ENCODE measurements around the gene ARFGAP1. TPM values are rescaled to one million over a fixed set of nuclear protein-coding genes. Genes with fewer than 3 reads are reported as not detected.

ARFGAP1 gene
- total and polyA plus RNA-seq, 5 donors from 2014 or later: 17.9 to 123 (median 21.0) TPM

DNA sequence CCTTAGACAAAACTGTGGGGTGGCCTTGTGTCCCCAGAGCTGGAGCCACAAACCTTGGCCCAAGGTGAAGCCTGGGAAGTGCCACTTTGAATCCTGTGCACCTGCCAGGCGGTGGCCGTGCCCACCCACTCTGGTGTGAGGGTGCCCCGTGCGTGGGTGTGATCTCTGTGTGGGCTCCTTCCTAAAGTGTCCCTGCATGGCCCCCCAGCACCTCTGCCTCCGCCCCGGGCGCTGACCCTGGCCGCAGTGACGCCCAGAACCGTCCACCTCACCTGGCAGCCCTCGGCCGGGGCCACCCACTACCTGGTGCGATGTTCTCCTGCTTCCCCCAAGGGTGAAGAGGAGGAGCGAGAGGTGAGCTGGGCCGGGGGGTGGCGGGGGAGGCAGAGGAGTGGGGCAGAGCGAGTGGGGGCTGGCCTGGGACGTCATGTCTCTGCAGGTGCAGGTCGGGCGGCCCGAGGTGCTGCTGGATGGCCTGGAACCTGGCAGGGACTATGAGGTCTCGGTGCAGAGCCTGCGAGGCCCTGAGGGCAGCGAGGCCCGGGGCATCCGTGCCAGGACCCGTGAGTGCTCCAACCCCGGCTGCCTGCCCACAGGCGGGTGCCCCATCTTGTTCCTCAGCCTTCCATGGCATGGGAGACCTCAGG, 38.7 kb downstream of the ARFGAP1 start:
- Histone ChIP-seq H3K4me3 (ENCODE audit: low read depth, low read length) (no peak overlapping the region), H3K4me1 (ENCODE audit: control insufficient read depth, insufficient read depth, low read length, poor library complexity, severe bottlenecking) (no peaks in the 10 kb centered on the region), H3K27ac (ENCODE audit: insufficient read depth, low read length, poor library complexity, severe bottlenecking) (no peak overlapping the region), H3K27me3 (ENCODE audit: control insufficient read depth, insufficient read depth, low read length) (no peaks in the 10 kb centered on the region), H3K36me3 (ENCODE audit: control insufficient read depth, insufficient read depth, low read length) (no peaks in the 10 kb centered on the region), H3K9me3 (ENCODE audit: control insufficient read depth in 2 of 2, low read length in 2 of 2) (no peaks in the 10 kb centered on the region)
- Mint-ChIP-seq H3K27me3 (no peaks in the 10 kb centered on the region), H3K4me1 (no peaks in the 10 kb centered on the region), H3K27ac (no peak overlapping the region), H3K36me3 (no peaks in the 10 kb centered on the region), H3K9me3 (peaks cover 0 to 1% (median 0%) of the 10 kb centered on the region in 7 donors), H3K4me3 (no peak overlapping the region)
- ATAC-seq (ENCODE audit: low read depth in 2 of 2) (no peak), DNase-seq (no peak)

DNA sequence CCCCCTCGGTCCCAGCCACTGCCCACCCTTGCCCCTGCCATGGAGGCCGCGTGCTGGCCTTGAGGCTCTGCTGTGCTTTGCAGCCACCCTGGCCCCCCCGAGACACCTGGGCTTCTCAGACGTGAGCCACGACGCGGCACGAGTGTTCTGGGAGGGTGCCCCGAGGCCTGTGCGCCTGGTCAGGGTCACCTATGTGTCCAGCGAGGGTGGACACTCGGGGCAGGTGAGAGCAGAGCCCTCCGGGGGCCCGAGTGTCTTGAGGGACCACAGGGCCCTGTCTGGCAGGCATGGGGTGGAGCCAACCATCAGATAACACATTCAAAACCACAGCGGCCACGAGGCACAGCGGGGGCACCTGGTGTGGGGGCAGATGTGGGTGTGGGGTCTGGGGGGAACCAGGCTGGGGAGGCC, 39.2 kb downstream of the ARFGAP1 start:
- Histone ChIP-seq H3K27ac (ENCODE audit: insufficient read depth, low read length, poor library complexity, severe bottlenecking) (no peak overlapping the region), H3K27me3 (ENCODE audit: control insufficient read depth, insufficient read depth, low read length) (no peaks in the 10 kb centered on the region), H3K4me3 (ENCODE audit: low read depth, low read length) (no peak overlapping the region), H3K9me3 (ENCODE audit: control insufficient read depth in 2 of 2, low read length in 2 of 2) (no peaks in the 10 kb centered on the region), H3K4me1 (ENCODE audit: control insufficient read depth, insufficient read depth, low read length, poor library complexity, severe bottlenecking) (no peaks in the 10 kb centered on the region), H3K36me3 (ENCODE audit: control insufficient read depth, insufficient read depth, low read length) (no peaks in the 10 kb centered on the region)
- DNase-seq: no peak
- no peaks in the 10 kb centered on the region for H3K36me3 Mint-ChIP-seq
- peaks cover 0 to 1% (median 0%) of the 10 kb centered on the region in 7 donors for H3K9me3 Mint-ChIP-seq
- ATAC-seq (ENCODE audit: low read depth in 2 of 2): no peak
- no peaks in the 10 kb centered on the region for H3K27me3 Mint-ChIP-seq
- no peak overlapping the region for H3K4me3 Mint-ChIP-seq
- H3K4me1 Mint-ChIP-seq: no peaks in the 10 kb centered on the region
- H3K27ac Mint-ChIP-seq: no peak overlapping the region

DNA sequence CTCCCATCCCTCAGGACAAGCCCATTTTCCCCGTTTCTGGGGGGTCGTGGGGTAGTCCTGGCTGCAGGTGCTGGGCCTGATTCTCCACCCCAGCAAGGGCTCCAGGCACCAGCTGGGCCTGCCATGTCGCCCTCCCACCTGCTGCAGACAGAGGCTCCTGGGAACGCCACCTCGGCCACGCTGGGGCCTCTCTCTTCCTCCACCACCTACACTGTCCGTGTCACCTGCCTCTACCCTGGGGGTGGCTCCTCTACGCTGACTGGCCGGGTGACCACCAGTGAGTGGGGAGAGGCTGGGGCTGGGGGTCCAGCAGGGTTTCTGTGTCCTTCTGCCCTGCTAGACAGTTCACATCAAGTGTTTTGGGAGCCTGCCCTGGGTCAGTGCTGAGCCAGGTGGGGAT, 39.7 kb downstream of the ARFGAP1 start:
- Mint-ChIP-seq H3K36me3 (no peaks in the 10 kb centered on the region), H3K27ac (no peak overlapping the region), H3K9me3 (peaks cover 0 to 1% (median 0%) of the 10 kb centered on the region in 7 donors), H3K4me1 (no peaks in the 10 kb centered on the region), H3K27me3 (no peaks in the 10 kb centered on the region), H3K4me3 (no peak overlapping the region)
- H3K4me3 ChIP-seq (ENCODE audit: low read depth, low read length): no peak overlapping the region
- no peak for ATAC-seq (ENCODE audit: low read depth in 2 of 2)
- no peaks in the 10 kb centered on the region for H3K4me1 ChIP-seq (ENCODE audit: control insufficient read depth, insufficient read depth, low read length, poor library complexity, severe bottlenecking)
- H3K27ac ChIP-seq (ENCODE audit: insufficient read depth, low read length, poor library complexity, severe bottlenecking): no peak overlapping the region
- H3K27me3 ChIP-seq (ENCODE audit: control insufficient read depth, insufficient read depth, low read length): no peaks in the 10 kb centered on the region
- H3K36me3 ChIP-seq (ENCODE audit: control insufficient read depth, insufficient read depth, low read length): no peaks in the 10 kb centered on the region
- DNase-seq: no peak
- H3K9me3 ChIP-seq (ENCODE audit: control insufficient read depth in 2 of 2, low read length in 2 of 2): no peaks in the 10 kb centered on the region

DNA sequence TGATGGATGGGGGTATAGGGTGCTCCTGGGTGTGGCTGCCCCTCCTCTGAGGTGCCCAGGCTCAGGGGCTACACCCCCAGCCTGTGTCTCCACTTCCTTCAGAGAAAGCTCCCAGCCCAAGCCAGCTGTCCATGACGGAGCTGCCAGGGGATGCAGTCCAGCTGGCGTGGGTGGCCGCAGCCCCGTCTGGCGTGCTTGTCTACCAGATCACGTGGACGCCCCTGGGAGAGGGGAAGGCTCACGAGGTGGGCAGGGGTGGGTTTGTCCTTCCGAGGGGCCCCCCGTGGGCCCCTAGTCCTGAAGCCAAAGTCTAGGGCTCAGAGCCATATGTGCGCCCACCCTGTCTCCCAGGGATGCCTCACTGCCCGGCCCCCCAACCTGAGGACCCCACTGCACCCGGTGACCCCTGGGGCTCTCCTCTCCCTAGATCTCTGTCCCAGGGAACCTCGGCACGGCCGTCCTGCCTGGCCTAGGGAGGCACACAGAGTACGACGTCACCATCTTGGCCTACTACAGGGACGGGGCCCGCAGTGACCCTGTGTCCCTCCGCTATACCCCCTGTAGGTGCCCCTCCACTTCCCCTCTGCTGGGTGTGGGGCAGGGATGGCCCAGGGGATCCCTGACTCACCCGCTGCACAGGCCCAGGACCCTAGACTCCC, 40.2 kb downstream of the ARFGAP1 start:
- Histone ChIP-seq H3K36me3 (ENCODE audit: control insufficient read depth, insufficient read depth, low read length) (no peaks in the 10 kb centered on the region), H3K27ac (ENCODE audit: insufficient read depth, low read length, poor library complexity, severe bottlenecking) (no peak overlapping the region), H3K9me3 (ENCODE audit: control insufficient read depth in 2 of 2, low read length in 2 of 2) (no peaks in the 10 kb centered on the region), H3K4me3 (ENCODE audit: low read depth, low read length) (no peak overlapping the region), H3K4me1 (ENCODE audit: control insufficient read depth, insufficient read depth, low read length, poor library complexity, severe bottlenecking) (no peaks in the 10 kb centered on the region), H3K27me3 (ENCODE audit: control insufficient read depth, insufficient read depth, low read length) (no peaks in the 10 kb centered on the region)
- ATAC-seq (ENCODE audit: low read depth in 2 of 2): no peak
- Mint-ChIP-seq H3K9me3 (peaks cover 0 to 1% (median 0%) of the 10 kb centered on the region in 7 donors), H3K27me3 (no peaks in the 10 kb centered on the region), H3K27ac (no peak overlapping the region), H3K36me3 (no peaks in the 10 kb centered on the region), H3K4me1 (no peaks in the 10 kb centered on the region), H3K4me3 (no peak overlapping the region)
- DNase-seq: no peak

DNA sequence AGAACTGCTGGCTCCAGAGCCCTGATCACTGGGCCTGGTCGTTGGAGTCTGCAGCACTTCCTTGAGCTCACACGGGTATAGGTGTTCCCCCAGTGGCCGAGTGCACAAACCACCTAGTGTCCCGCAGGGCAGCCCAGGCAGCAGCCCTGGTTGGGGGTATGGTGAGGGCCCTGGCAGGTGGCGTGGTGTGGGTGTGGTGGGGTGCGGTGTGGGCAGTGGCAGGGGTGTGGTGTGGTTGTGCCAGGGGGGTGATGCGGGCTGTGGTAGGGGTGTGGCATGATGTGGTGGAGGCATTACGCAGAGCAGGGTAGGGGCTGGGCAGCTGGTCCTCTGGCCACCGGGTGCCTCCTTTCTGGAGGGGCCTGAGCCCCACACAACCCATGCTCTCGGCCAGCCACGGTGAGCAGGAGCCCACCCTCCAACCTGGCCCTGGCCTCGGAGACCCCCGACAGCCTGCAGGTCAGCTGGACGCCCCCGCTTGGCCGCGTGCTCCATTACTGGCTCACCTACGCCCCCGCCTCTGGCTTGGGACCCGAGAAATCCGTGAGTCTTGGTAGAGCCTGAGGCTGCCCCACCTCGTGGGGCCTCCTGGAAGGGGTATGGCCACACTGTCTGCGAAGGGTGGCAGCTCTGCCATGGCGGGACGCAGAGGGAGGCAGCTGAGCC, 40.9 kb downstream of the ARFGAP1 start:
- Mint-ChIP-seq H3K36me3 (no peaks in the 10 kb centered on the region), H3K27ac (no peak overlapping the region), H3K9me3 (peaks cover 0 to 1% (median 0%) of the 10 kb centered on the region in 7 donors), H3K4me1 (no peaks in the 10 kb centered on the region), H3K4me3 (no peak overlapping the region), H3K27me3 (no peaks in the 10 kb centered on the region)
- Histone ChIP-seq H3K36me3 (ENCODE audit: control insufficient read depth, insufficient read depth, low read length) (no peaks in the 10 kb centered on the region), H3K9me3 (ENCODE audit: control insufficient read depth in 2 of 2, low read length in 2 of 2) (no peaks in the 10 kb centered on the region), H3K27me3 (ENCODE audit: control insufficient read depth, insufficient read depth, low read length) (no peaks in the 10 kb centered on the region), H3K4me1 (ENCODE audit: control insufficient read depth, insufficient read depth, low read length, poor library complexity, severe bottlenecking) (no peaks in the 10 kb centered on the region), H3K4me3 (ENCODE audit: low read depth, low read length) (no peak overlapping the region), H3K27ac (ENCODE audit: insufficient read depth, low read length, poor library complexity, severe bottlenecking) (no peak overlapping the region)
- DNase-seq (no peak), ATAC-seq (ENCODE audit: low read depth in 2 of 2) (no peak)

DNA sequence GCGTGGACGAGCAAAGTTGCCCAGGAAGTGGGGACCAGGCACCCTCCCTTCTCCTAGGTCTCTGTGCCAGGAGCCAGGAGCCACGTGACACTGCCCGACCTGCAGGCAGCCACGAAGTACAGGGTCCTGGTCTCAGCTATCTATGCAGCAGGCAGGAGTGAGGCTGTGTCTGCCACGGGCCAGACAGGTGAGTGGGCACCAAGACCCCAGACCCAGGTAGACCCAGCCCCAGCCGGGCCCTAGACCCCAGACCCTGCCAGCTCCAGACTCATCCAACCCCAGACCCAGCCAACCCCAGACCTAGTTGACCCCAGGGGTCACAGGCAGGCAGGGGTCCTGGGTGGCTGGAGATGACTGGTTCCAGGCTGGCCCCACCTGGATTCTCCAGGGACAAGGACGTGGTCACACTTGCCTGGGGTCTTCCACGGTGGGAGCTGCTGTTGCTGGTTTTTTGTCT, 41.4 kb downstream of the ARFGAP1 start:
- DNase-seq: no peak
- no peaks in the 10 kb centered on the region for H3K36me3 Mint-ChIP-seq

DNA sequence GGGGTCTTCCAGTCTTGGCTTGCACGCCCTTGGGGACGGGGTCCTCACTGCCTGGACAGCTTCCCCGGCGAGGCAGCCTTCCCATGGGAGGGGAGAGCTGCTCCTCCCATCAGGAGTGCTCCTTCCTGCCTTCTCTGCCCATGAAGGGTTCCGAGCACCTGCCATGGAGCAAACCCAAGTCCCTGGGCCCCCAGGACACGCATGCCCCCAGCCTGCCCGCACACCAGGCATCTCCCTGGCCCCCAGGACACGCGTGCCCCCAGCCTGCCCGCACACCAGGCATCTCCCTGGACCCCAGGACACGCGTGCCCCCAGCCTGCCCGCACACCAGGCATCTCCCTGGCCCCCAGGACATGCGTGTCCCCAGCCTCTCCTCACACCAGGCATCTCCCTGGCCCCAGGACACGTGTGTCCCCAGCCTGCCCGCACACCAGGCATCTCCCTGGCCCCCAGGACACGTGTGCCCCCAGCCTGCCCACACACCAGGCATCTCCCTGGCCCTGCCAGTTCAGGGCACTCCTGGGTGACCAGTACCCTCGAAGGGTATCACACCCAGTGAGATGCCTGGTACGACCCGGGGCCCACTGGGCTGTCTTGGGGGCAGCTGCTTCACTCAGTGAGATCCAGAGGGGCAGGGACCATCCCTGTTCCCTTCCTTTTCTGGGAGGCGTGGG, 42.1 kb downstream of the ARFGAP1 start:
- H3K36me3 ChIP-seq (ENCODE audit: control insufficient read depth, insufficient read depth, low read length): no peaks in the 10 kb centered on the region
- H3K4me3 ChIP-seq (ENCODE audit: low read depth, low read length): no peak overlapping the region
- DNase-seq (no peak), ATAC-seq (ENCODE audit: low read depth in 2 of 2) (no peak)
- Mint-ChIP-seq H3K9me3 (peaks cover 0 to 1% (median 0%) of the 10 kb centered on the region in 7 donors), H3K4me3 (no peak overlapping the region), H3K27ac (no peak overlapping the region), H3K4me1 (no peaks in the 10 kb centered on the region), H3K27me3 (no peaks in the 10 kb centered on the region), H3K36me3 (no peaks in the 10 kb centered on the region)
- no peak overlapping the region for H3K27ac ChIP-seq (ENCODE audit: insufficient read depth, low read length, poor library complexity, severe bottlenecking)
- no peaks in the 10 kb centered on the region for H3K9me3 ChIP-seq (ENCODE audit: control insufficient read depth in 2 of 2, low read length in 2 of 2)
- H3K4me1 ChIP-seq (ENCODE audit: control insufficient read depth, insufficient read depth, low read length, poor library complexity, severe bottlenecking): no peaks in the 10 kb centered on the region
- no peaks in the 10 kb centered on the region for H3K27me3 ChIP-seq (ENCODE audit: control insufficient read depth, insufficient read depth, low read length)

More for the DNA sequence above, 41.4 kb downstream of the ARFGAP1 start:
- H3K36me3 ChIP-seq (ENCODE audit: control insufficient read depth, insufficient read depth, low read length): no peaks in the 10 kb centered on the region
- ATAC-seq (ENCODE audit: low read depth in 2 of 2): no peak
- H3K27me3 ChIP-seq (ENCODE audit: control insufficient read depth, insufficient read depth, low read length): no peaks in the 10 kb centered on the region
- no peak overlapping the region for H3K4me3 ChIP-seq (ENCODE audit: low read depth, low read length)
- H3K27ac ChIP-seq (ENCODE audit: insufficient read depth, low read length, poor library complexity, severe bottlenecking): no peak overlapping the region
- Mint-ChIP-seq H3K4me3 (no peak overlapping the region), H3K9me3 (peaks cover 0 to 1% (median 0%) of the 10 kb centered on the region in 7 donors), H3K4me1 (no peaks in the 10 kb centered on the region), H3K27ac (no peak overlapping the region), H3K27me3 (no peaks in the 10 kb centered on the region)
- no peaks in the 10 kb centered on the region for H3K9me3 ChIP-seq (ENCODE audit: control insufficient read depth in 2 of 2, low read length in 2 of 2)
- no peaks in the 10 kb centered on the region for H3K4me1 ChIP-seq (ENCODE audit: control insufficient read depth, insufficient read depth, low read length, poor library complexity, severe bottlenecking)
